ENCODE data around the gene DPEP3. TPM values are rescaled to one million over a fixed set of nuclear protein-coding genes. Genes with fewer than 3 reads are reported as not detected.

The DPEP3 gene
- total and polyA plus RNA-seq, 10 of the 15 experiments (the other 5 are each of a cell fraction or from before 2014, with no cell fraction given) = not detected

DNA sequence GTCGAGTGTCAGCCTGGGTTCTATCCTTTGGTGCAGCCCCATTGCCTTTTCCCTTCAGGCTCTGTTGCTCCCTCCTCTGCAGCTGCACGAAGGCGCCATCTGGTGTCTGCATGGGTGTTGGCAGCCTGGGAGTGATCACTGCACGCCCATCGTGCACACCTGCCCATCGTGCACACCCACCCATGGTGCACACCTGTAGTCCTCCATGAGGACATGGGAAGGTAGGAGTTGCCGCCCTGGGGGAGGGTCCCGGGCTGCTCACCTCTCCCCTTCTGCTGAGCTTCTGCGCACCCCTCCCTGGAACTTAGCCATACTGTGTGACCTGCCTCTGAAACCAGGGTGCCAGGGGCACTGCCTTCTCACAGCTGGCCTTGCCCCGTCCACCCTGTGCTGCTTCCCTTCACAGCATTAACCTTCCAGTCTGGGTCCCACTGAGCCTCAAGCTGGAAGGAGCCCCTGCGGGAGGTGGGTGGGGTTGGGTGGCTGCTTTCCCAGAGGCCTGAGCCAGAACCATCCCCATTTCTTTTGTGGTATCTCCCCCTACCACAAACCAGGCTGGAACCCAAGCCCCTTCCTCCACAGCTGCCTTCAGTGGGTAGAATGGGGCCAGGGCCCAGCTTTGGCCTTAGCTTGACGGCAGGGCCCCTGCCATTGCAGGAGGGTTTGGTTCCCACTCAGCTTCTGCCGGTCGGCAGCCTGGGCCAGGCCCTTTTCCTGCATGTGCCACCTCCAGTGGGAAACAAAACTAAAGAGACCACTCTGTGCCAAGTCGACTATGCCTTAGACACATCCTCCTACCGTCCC lies 51.5 kb downstream of the DPEP3 start:
- ChIA-PET CTCF (interaction anchor here (0.9 to 3.7 kb wide), 11 partner anchors 8 to 408 kb away, joined by 3 to 18 read pairs (median 5); partner anchors contain the start of genes NRN1L and PSMB10), SMC1A (ENCODE audit: uncharacterized antibody, unreplicated experiment) (interaction anchor here (0.6 to 1.5 kb wide), 3 partner anchors 45 to 256 kb away, joined by 3 to 6 read pairs (median 3); partner anchors contain the start of gene NRN1L), POLR2A (no interaction called here), RAD21 (ENCODE audit: unreplicated experiment) (interaction anchor here (0.6 to 1.1 kb wide), 2 partner anchors 114 to 256 kb away, joined by 4 read pairs; no protein-coding TSS in a partner anchor)
- no peak overlapping the region for H3K9ac ChIP-seq (ENCODE audit: control insufficient read depth, insufficient read depth, low read length)
- no peaks in the 10 kb centered on the region; the same call in 1 of the 2 replicates for H3K4me1 ChIP-seq (ENCODE audit: control insufficient read depth, insufficient read depth, low read length)
- intact Hi-C loops (cut with micrococcal nuclease; ENCODE audit: unreplicated experiment) = loop anchor here (1.0 to 10.0 kb wide), 4 partner anchors 36 to 404 kb away; partner anchors contain the start of genes PSKH1 and RIPOR1
- no peaks in the 10 kb centered on the region for H4K20me1 ChIP-seq (ENCODE audit: control insufficient read depth, insufficient read depth)
- H3K4me2 ChIP-seq (ENCODE audit: control insufficient read depth, insufficient read depth) = no peak overlapping the region
- no peak overlapping the region for H2AFZ ChIP-seq (ENCODE audit: control insufficient read depth, low read depth, low read length)
- no peak overlapping the region for H3K27ac ChIP-seq (ENCODE audit: control insufficient read depth, insufficient read depth)
- 33% methylated on average over 16 of the region's 16 CpGs for WGBS (ENCODE audit: insufficient coverage, insufficient replicate concordance, low lambda C conversion rate, missing lambda C conversion rate)
- BruUV-seq (replicated peaks) = no TSS peak
- H3K36me3 ChIP-seq (ENCODE audit: control insufficient read depth in 2 of 2, insufficient read depth in 2 of 2, low read length in 1 of 2) = peaks cover 8 to 26% of the 10 kb centered on the region in 2 experiments
- no peak overlapping the region for H3K4me3 ChIP-seq
- FAIRE-seq (peak; percentile 80), ATAC-seq (peak; percentile 94), DNase-seq (ENCODE audit: low read depth, low spot score) (no peak)
- in situ Hi-C loops (cut with MboI) = loop anchor here (5.0 kb wide), 2 partner anchors 111 to 251 kb away; no protein-coding TSS in a partner anchor
- TF ChIP-seq SMC3 (IDR thresholded peaks at IDR 0.05; ENCODE audit: borderline replicate concordance, low read length) (peak; percentile 89), POLR2A (IDR thresholded peaks at IDR 0.05; ENCODE audit: low read depth, low read length) (peak; percentile 77), LARP7 (IDR thresholded peaks at IDR 0.05) (peak; percentile 48; the same call in 1 of the 2 replicates), SMARCA5 (IDR thresholded peaks at IDR 0.05) (no peak), TCF12 (IDR thresholded peaks at IDR 0.05; ENCODE audit: low read depth, low read length) (peak; percentile 30; the same call in 1 of the 2 replicates), HCFC1 (IDR thresholded peaks at IDR 0.05; ENCODE audit: low read length) (0 out of 2 replicates have a peak, but pooled peaks have one; percentile 24), TCF3 (IDR thresholded peaks at IDR 0.05; ENCODE audit: borderline replicate concordance, insufficient read depth, low read depth, low read length) (0 out of 2 replicates have a peak, but pooled peaks have one; percentile 38), YY1 (IDR thresholded peaks at IDR 0.05; ENCODE audit: low read depth, low read length) (peak; percentile 57; the same call in 1 of the 2 replicates), HDGF (IDR thresholded peaks at IDR 0.05) (peak; percentile 87; the same call in 1 of the 2 replicates), BHLHE40 (IDR thresholded peaks at IDR 0.05; ENCODE audit: borderline replicate concordance in 1 of 2, low read depth in 2 of 2, low read length in 1 of 2) (peak; percentile 19 to 43; a peak in 1 of 4 replicates), KDM1A (IDR thresholded peaks at IDR 0.05; ENCODE audit: borderline replicate concordance) (no peak), RAD21 (IDR thresholded peaks at IDR 0.05; ENCODE audit: insufficient read depth, low read depth, low read length) (peak; percentile 88), IRF4 (IDR thresholded peaks at IDR 0.05; ENCODE audit: low read depth, low read length) (0 out of 2 replicates have a peak, but pooled peaks have one; percentile 13), IKZF2 (IDR thresholded peaks at IDR 0.05) (no peak), NBN (IDR thresholded peaks at IDR 0.05) (peak; percentile 22; the same call in 1 of the 2 replicates), SREBF2 (IDR thresholded peaks at IDR 0.05; ENCODE audit: low read length) (no peak)
- TF ChIP-seq, protein P1, sequence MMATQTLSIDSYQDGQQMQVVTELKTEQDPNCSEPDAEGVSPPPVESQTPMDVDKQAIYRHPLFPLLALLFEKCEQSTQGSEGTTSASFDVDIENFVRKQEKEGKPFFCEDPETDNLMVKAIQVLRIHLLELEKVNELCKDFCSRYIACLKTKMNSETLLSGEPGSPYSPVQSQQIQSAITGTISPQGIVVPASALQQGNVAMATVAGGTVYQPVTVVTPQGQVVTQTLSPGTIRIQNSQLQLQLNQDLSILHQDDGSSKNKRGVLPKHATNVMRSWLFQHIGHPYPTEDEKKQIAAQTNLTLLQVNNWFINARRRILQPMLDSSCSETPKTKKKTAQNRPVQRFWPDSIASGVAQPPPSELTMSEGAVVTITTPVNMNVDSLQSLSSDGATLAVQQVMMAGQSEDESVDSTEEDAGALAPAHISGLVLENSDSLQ (IDR thresholded peaks at IDR 0.05) = no peak
- TF ChIP-seq, protein P2, sequence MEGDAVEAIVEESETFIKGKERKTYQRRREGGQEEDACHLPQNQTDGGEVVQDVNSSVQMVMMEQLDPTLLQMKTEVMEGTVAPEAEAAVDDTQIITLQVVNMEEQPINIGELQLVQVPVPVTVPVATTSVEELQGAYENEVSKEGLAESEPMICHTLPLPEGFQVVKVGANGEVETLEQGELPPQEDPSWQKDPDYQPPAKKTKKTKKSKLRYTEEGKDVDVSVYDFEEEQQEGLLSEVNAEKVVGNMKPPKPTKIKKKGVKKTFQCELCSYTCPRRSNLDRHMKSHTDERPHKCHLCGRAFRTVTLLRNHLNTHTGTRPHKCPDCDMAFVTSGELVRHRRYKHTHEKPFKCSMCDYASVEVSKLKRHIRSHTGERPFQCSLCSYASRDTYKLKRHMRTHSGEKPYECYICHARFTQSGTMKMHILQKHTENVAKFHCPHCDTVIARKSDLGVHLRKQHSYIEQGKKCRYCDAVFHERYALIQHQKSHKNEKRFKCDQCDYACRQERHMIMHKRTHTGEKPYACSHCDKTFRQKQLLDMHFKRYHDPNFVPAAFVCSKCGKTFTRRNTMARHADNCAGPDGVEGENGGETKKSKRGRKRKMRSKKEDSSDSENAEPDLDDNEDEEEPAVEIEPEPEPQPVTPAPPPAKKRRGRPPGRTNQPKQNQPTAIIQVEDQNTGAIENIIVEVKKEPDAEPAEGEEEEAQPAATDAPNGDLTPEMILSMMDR (IDR thresholded peaks at IDR 0.05 in 2 of 3, conservative IDR thresholded peaks at IDR 0.05 in 1 of 3; ENCODE audit: control insufficient read depth in 2 of 3, extremely low read depth in 1 of 3, insufficient read depth in 1 of 3, low read depth in 3 of 3, low read length in 3 of 3) = peak; percentile 93 to 98 (median 96)
- H3K79me2 ChIP-seq (ENCODE audit: control insufficient read depth, insufficient read depth, low read length) = no peaks in the 10 kb centered on the region
- no peaks in the 10 kb centered on the region for H3K27me3 ChIP-seq (replicated peaks in 1 of 2; ENCODE audit: control insufficient read depth in 2 of 2, insufficient read depth in 2 of 2, low read length in 1 of 2)
- no peaks in the 10 kb centered on the region for H3K9me3 ChIP-seq (replicated peaks; ENCODE audit: control insufficient read depth, insufficient read depth, low read length)

Measured in GM12878 (cell line).